ENCODE measurements around the gene NUP93.

GRCh38 chr16:56755038-56755437 lies 25.1 kb downstream of the NUP93 start:
- TF ChIP-seq EZH2 (IDR thresholded peaks at IDR 0.05; ENCODE audit: low read depth): no peak
- TF ChIP-seq, protein P1, sequence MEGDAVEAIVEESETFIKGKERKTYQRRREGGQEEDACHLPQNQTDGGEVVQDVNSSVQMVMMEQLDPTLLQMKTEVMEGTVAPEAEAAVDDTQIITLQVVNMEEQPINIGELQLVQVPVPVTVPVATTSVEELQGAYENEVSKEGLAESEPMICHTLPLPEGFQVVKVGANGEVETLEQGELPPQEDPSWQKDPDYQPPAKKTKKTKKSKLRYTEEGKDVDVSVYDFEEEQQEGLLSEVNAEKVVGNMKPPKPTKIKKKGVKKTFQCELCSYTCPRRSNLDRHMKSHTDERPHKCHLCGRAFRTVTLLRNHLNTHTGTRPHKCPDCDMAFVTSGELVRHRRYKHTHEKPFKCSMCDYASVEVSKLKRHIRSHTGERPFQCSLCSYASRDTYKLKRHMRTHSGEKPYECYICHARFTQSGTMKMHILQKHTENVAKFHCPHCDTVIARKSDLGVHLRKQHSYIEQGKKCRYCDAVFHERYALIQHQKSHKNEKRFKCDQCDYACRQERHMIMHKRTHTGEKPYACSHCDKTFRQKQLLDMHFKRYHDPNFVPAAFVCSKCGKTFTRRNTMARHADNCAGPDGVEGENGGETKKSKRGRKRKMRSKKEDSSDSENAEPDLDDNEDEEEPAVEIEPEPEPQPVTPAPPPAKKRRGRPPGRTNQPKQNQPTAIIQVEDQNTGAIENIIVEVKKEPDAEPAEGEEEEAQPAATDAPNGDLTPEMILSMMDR (conservative IDR thresholded peaks at IDR 0.05): no peak
